HG02870 (cell line): ENCODE data around the gene ACBD4.
"Not testable (repeated sequence)": the region's sequence is repeated elsewhere in the genome, so short reads cannot be mapped to it uniquely, and the experiment has no call there.

Source experiments
- ATAC-seq: cut with Tn5 transposase; IDR thresholded peaks from one replicate; pipeline ENCODE4 v1.9.1; 2021; ENCODE audit warnings: mild to moderate bottlenecking, moderate library complexity; ENCODE audit not compliant: unreplicated experiment

ACBD4 gene

DNA sequence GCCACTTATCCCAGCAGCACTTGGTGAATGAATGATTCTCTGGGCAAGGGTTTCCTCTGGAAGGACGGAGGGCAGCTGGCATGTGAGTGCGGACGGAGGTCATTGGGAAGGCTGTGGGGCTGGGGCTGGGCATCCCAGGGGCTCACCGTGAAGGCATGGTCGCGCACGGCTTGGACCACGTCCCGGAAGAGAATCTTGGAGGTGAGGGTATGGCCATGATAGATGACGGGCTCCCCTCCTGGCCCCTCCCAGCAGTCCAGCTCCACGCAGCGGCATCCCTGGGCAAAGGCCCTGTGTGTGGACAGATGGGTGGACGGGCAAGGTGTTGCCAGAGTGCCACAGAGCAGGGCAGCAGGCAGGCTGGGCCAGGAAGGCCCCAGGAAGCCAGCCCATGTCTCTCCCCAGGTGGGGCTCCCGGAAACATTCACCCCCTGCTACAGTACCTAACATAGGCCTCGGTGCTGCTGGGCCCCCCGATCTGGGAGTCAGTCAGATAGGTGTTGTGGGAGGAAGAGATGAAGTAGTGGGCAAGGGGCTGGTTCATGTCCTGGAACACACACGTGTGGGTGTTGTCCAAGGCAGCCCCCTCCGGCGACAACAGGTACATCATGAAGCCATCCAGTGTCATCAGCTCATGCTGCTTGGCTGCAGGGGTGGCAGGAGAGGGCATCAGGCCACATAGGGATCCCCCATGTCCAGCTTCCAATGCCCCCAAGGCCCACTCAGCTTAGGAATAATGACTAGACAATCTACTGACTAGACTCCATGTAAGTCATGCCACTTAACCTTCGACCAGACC, 17.4 kb upstream of the ACBD4 start:
- no peak for ATAC-seq

DNA sequence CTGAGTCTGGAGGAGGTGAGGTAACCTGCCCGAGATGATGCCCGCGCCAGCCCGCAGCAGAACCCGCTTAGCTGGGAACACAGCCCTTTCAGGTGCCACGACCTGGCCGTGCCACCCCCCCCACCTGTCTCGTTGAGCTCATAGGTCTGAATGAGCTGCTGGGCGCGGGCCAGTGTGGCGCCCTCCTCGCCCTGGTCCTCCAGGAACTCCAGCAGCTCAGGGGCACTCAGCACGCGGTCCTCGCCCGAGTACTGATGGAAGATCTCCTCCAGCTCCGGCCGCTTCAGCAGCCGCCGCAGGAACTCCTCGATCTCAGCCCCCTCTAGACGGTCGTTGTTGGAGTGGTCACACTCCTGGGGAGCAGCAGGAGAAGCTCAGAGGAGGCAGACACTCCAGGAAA, 16.8 kb upstream of the ACBD4 start:
- ATAC-seq = no peak

DNA sequence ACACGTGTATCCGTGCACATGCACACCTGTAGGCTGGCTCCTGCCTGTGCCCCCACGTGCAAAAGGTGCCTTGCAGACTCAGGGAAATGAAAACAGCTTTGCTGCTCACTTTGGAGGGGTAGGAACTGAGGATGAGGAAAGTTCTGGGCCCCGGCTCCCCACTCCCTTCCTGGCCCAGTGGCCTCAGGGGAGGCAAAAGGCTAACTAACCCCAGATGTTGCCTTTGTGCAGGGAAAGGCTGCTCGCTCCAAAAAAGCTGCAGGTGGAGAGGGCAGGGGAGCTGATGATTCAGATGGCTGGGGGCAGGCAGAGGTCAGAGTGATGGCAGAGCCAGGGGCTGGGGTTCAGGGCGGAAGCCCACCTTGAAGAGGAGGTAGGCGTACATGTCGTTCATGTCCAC, 15.5 kb upstream of the ACBD4 start:
- no peak for ATAC-seq

DNA sequence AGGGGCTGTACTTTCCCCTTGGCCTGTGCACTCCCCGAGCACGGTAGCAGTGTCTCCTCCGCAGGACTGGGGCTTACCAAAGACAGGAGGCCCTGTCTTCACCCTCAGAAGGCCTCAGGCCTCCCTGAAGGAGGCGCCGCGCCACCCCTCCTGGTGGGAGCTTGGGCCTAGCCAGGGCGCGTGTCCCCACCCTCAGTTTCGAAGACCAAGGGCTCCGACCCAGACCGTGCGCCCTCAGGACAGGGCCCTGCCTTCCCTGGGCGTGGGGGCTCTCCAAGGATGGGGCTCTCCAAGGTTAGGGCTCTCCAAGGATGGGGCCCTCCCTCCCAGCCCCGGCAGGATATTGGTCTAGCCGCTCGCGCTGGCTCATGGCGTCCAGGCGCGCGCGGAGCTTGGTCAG, 14.9 kb upstream of the ACBD4 start:
- no peak for ATAC-seq

DNA sequence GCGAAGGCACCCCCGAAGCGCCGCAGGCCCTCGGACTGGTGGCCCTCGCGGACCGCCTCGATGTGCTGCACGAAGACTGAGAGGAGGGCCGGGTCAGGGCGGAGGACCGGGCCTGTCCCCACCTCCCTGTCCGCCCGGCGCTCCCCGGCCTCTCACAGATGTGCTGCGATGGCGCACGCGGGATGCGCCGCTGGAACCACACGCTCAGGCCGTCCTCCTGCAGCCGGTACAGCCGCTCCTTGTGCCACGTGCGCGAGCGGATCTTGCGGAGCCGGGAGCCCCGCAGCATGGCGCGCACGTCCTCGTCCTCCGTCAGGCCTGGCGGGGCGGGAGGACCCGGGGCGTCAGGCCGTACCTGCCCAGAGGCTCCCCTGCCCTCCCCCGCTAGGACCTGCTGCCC, 14.4 kb upstream of the ACBD4 start:
- ATAC-seq = no peak

DNA sequence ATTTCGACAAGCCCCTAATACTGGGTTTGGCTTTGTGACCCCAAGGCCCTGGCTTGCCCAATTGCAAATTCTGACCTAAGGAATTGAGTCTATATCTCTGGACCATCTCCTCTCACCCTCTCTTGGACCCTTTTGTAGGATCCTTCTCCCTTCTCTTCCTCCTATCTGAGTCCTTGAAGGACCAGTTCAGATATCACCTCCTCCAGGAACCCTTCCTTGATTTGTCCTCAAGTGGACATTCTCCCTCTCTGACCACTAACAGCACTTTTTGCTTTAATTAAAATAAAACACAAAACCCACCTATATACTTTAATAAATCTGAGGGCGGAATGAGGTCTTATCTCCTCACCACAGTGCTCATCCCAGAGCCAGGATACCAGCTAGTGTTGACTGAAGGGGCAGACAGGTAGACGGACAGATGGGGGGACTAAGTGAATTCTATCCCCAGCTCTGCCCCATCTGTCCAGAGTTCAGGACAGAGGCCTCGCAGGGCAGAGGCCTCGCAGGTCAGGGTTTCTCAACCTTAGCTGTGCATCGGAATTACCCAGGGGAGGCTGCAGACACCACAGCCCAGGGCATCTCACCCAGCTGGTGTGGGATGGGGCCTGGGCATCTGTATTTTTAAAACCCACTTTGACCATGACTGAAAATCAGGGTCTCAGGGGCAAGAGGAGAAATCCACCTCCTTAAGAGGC, 12.3 kb upstream of the ACBD4 start:
- no peak for ATAC-seq

DNA sequence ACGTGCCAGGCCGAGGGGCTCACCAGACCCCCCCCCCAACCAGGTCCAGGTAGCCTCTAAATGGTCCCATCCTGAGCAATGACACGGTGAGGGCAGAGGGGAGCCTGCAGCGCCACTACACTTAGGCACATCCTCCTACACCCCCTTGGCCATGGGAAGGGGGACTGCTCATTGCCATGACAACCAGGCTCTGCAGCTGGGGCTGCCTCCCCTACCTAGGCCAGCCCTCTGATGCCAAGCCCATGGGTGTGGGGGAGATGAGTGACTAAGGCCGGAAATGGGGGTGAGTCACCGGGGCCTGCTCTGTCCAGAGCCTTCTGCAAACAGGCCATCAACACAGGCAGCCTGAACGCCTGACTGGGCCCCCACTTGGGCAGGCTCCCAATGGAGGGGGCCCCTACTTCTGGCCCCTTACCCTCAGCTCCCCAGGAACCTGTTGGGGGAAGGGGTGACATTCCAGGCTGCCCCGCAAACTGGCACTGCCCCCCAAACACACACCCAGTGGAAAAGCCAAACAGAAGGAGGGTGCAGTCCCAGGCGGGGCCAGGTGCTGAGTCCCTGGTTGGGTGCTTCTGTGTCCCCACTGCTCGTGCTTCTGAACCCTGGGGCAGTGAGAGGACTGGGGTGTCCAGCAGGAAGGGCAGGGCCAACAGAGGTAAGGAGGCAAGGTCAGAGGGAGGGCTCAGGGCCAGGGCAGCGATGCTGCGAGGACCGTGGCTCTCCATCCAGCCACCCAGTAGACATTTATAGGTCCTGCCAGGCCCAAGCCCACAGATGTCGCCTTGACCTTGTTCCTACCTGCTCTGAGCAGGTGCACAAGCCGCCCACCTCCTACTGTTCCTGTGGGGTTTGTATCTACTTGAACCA, 11.3 kb upstream of the ACBD4 start:
- ATAC-seq = no peak

DNA sequence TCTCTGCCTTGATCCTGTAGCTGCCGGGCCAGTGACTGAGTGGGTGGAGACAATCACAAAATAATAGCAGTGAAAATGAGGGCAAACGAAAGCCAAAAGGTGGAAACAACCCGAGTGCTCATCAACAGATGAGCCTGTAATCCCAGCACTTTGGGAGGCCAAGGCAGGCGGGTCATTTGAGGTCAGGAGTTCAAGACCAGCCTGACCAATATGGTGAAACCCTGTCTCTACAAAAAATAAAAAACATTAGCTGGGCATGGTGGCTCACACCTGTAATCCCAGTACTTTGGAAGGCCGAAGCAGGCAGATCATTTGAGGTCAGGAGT, 10.7 kb upstream of the ACBD4 start:
- ATAC-seq = not testable (repeated sequence)

DNA sequence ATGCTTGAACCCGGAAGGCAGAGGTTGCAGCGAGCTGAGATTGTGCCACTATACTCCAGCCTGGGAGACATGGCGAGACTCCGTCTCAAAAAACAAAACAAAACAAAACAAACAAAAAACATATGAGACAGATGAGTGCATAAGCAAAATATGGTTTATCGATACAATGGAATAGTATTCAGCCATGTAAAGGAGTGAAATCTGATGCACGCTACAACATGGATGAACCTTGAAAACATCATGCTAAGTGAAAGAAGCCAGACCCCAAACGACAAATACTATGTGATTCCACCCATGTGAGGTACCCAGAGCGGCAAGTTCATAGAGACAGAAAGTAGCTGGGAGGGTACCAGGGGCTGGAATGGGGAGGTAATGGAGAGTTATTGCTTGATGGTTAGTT, 10.0 kb upstream of the ACBD4 start:
- no peak for ATAC-seq

DNA sequence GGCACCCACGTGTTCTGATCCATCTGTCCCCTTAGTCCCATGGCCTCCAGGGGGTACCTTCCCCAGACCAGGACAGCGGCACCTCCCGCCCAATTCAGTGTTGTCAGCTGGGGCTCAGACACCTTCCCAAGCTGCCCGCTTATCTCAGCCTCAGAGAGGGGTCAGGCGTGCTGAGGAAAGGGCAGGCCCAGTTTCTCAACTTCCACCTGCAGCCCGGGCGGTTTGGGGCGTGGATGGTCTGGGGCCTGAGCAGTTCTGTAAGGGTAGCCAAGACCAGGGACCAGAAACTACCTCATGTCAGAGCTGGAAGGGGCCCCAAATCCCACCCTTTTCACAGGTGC, 8.3 kb upstream of the ACBD4 start:
- ATAC-seq = no peak

DNA sequence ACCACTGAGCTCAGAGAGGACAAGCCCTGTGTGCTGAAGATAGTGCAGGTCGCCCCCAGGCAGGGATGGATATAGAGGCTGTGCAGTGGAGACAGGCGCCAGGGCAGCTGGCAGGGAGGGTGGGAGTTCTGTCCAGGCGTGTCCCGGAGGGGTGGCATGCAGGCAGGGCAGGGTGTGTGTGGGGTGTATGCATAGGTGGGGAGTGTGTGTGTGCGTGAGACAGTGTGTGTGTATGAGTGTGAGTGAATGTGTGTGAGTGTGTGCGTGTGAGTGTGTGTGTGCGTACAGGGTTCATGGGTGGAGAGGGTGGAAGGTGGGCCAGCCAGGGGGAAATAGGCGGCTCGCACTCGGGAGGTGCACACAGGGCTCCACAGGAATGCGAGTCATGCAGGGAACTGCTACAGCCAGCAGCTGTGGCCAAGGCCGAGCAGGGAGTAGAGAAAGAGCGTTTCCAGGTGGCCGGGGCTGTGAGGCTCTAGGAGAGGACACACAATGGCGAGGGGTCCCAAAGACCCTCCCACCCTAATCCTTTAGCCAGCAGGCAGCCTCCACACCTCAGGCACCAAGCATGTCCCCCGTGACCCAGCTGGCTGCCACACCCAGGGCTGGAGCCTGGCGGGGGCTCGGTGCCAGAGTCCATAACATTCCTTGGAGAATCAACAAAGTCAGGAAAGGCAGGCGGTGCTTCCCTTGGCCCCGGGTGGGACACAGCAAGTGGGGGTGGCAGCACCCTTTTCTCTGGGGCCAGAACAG, 7.8 kb upstream of the ACBD4 start:
- no peak for ATAC-seq

DNA sequence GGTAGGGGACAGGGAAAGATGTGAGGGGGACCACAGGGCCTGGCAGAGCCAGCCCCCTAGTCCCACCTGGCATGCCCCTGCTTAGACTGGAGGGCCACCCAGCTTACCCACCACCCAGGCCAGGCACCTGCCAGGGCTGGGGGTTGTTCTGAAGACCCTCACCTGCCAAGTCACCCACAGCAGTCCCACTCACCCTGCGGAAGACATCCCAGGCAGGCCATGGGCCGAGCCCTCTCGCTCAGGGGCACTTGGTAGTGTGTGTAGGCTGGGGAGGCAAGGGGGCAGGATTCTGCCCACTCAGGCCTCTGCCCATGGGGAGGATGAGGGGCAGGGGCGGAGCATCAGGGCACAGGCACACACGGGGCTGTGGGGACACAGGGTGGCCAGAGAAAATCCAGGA, 7.2 kb upstream of the ACBD4 start:
- ATAC-seq = no peak

DNA sequence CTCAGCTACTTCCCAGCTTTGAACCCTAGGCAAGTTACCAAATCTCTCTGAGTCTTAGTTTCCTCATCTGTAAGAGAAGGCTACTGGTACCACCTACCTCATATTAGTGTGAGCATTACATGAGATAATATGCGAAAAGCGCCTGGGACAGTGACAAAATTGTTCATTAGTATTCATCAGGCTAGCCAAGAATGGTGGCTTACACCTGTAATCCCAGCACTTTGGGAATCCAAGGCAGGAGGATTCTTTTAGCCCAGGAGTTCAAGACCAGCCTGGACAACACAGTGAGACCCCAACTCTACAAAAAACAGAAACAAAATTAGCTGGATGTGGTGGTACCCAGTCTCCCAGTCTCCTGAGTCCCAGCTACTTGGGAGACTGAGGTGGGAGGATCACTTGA, 6.5 kb upstream of the ACBD4 start:
- ATAC-seq = no peak

DNA sequence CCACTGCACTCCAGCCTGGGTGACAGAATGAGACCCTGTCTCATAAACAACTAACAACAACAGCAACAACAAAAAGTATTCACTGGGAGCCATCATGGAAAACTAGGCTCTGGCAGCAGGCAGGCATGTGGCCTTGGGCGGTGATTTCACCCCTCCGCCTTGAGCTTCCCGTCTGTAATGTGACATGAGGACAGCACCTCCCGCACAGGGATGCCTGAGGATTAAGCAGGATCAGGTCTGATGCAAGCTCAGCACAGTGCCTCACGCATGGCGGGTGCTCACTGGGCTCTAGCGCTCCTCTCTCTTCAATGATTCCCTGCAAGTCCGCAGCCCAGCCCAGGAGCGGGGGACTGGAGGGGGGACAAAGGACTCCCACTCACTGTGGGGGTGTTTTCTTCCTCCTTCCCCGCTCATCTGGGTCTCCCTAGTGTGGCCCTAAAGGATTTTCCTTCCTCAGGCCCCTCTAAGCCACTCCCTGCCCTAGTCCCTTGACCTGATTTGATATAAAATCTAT, 6.0 kb upstream of the ACBD4 start:
- ATAC-seq = no peak

DNA sequence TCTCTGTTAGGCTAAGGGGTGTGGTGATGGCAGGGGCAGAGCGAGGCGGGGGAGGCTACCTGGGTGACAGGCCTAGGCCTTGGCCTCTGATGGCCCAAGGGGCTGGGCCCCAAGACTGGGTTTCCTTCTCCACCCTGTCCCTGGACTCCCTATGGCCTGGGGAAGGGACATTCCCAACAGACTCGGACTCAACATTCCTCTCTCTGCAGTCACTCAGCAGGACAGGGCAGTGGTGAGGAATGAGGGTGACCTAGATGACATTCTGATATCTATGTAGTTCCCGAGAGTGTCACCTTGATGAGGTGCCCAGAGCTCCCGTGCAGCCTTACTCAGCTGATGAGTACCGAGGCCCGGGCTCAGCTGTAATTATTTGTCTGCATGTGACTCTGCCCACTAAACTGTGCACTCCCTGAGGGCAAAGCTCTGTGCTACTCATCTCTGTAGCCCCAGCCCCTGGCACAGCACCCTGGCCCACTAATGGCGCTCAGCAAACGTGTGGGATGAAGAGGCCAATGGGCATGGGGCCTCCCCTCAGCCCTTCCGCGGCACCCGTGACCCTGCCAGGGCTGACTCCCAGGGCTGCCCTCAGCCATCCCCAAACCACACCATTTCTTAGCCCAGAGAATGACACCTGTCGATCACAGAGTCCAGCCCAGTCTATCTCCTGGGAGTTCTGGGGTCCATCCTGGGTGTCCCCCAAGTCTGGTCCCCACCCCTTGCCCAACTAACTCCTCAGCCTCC, 5.4 kb upstream of the ACBD4 start:
- ATAC-seq = no peak

DNA sequence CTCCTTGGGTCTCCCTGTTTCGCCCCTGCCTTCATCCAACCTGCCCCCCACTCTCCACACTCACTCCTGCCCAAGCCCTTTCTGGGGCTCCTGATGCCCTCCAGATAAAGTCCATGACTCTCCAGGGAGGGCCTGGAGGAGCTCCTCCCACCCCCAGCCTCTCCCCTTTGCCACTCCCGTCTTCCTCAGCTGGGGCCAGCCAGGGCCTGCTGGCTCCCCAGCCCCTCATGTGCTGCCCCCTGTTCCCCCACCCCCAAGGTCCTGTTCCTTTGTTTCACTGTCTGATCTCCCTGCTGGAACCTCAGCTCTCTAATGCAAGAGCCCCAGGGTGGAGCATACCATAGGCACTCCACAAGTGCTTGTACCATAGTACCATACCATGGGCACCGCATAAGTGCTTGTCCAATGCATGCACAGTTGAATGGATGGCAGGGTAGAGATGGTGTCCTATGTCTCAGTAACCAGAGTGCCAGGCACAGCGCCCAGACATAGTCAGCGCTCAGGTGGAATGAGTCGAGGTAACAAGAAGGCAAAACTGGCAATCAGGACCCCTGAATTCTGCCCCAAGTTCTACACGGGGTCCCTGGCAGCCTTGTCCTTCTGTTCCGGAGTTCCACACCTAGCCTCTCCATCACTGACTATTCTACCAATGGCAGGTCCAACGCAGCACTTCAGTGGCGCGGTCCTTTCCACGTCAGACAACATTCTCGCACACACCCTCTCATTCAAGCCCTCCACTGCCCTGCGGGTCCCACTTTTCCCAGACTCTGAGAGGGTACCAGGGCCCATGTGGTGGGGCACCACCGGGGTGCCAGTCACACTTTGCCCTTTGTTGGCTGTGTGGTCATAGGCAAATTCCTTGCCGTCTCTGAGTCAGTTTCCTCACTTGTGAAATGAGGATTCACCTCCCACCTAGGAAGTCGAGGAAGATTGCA, 4.5 kb upstream of the ACBD4 start:
- ATAC-seq = no peak

DNA sequence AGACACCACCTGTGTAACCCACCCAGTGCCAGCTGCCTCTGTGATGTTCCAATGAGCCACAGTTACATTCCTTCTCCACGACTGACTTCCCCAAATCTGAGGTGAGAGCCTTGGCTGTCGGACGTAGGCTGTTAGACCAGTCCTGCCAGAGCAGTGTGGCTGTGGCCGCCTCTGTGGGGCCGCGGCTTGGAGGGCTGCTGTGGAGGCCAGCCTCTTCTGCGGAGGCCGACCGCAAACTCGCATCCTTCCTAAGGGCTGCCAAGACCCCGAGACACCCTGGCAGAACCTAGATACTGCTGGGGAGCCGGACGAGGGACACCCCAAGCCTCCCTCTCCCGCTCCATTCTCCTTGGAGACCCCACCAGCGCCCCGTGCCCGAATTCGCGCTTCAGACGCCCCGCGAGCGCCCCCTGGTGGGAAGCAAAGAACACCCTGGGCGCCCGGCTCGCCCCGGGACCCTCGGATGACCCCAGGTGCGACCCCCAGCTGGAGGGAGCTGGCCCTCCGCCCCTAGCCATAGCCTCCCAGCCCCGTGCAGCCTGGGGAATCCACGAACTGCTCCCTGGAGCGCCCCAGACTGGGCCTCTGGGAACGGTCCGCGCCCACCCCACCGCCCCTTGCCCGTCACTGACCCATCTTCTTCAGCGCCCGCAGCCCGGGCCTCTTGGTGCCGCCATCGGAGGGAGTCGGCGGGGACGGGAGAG, 3.7 kb upstream of the ACBD4 start:
- ATAC-seq = no peak

DNA sequence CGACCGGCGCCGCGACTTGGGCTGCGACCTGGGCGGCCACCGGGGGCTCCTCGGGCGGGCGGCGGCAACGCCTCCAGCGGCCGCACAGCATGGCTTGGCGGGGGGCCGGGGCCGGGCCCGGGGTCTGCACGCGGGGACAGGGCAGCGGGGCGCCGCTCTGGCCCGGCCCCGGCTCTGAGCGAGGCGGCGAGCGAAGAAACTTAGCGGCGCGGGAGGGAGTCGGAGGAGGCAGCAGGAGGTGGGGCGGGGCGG, 3.2 kb upstream of the ACBD4 start, which contains the start of gene PLCD3:
TSS of gene PLCD3 (minus strand) at position 196 of the 252 bp plus-strand sequence. CDS start at position 91, 105 bp downstream.
- ATAC-seq = no peak
